Neural cell (in vitro differentiated cells): ENCODE results near the gene TSPAN9.

Experiments used
- CTCF ChIP-seq: fragments of 450-650 bp; IDR thresholded peaks from 2 replicates; pipeline ENCODE4 v1.5.1; 2014; ENCODE audit warnings: antibody characterized with exemption, mild to moderate bottlenecking, moderate library complexity; ENCODE audit not compliant: poor library complexity, severe bottlenecking
- TAF1 ChIP-seq: IDR thresholded peaks from 2 replicates; pipeline ENCODE4 v1.6.1; 2012; ENCODE audit warnings: low read depth

GRCh38 chr12:3114671-3115070 lies 37.5 kb downstream of the TSPAN9 start:
- TF ChIP-seq TAF1 (no peak), CTCF (no peak)
